Activated T-helper 1 cell treated with anti-CD3 and anti-CD28 coated beads, Interleukin-2, amount 50 U/mL, for 16 hours (primary cell): ENCODE data around the gene AGRP.
"Not testable (repeated sequence)": the region's sequence is repeated elsewhere in the genome, so short reads cannot be mapped to it uniquely, and the experiment has no call there.

Source experiments
- DNase-seq, 2 donors: peaks; one replicate each; pipeline ENCODE4 v3.0.0-alpha.2; 2020; ENCODE audit warnings: low read depth in 1 of 2, low spot score in 1 of 2

The AGRP gene

GRCh38 chr16:67504031-67505021 is 21.0 kb upstream of the AGRP start:
- DNase-seq, result no peak

- DNase-seq, result no peak
These were observed 15.8 kb upstream of the AGRP start for GRCh38 chr16:67499106-67499505.

- DNase-seq, result no peak
These were observed 7.2 kb upstream of the AGRP start for GRCh38 chr16:67490335-67491096.

GRCh38 chr16:67489401-67490083 is 6.2 kb upstream of the AGRP start:
- DNase-seq, result no peak

GRCh38 chr16:67487561-67487960 is 4.2 kb upstream of the AGRP start:
- not testable (repeated sequence) for DNase-seq

GRCh38 chr16:67486805-67487204 is 3.5 kb upstream of the AGRP start:
- DNase-seq, result no peak

- no peak for DNase-seq
These were observed 581 bp upstream of the AGRP start for GRCh38 chr16:67483731-67484525.

- DNase-seq, result no peak
These were observed 968 bp downstream of the AGRP start for GRCh38 chr16:67482233-67482924.

GRCh38 chr16:67481561-67482232 is 1.6 kb downstream of the AGRP start:
- peak in 1 of 2 donors; percentile 6 for DNase-seq

- DNase-seq, result peak; percentile 98
These were observed 2.4 kb downstream of the AGRP start, which contains the start of gene ATP6V0D1 for GRCh38 chr16:67480833-67481560. Gene ATP6V0D1 (minus strand): TSS chr16:67481157. CDS start chr16:67481086, 71 bp downstream.

GRCh38 chr16:67477960-67478554 is 5.3 kb downstream of the AGRP start:
- DNase-seq, result no peak

- DNase-seq, result no peak
These were observed 8.5 kb downstream of the AGRP start for GRCh38 chr16:67474551-67475455.

- no peak for DNase-seq
These were observed 11.5 kb downstream of the AGRP start for GRCh38 chr16:67471758-67472384.

- no peak for DNase-seq
These were observed 13.0 kb downstream of the AGRP start for GRCh38 chr16:67470359-67470758.

GRCh38 chr16:67468731-67469130 is 14.6 kb downstream of the AGRP start:
- DNase-seq, result no peak

GRCh38 chr16:67466581-67466980 is 16.8 kb downstream of the AGRP start:
- no peak for DNase-seq

GRCh38 chr16:67464565-67464964 is 18.8 kb downstream of the AGRP start:
- no peak for DNase-seq
